HFFc6 (cell line): ENCODE results near the gene TAF4. TPM values are rescaled to one million over a fixed set of nuclear protein-coding genes. Genes with fewer than 3 reads are reported as not detected.

Experiments used
- DNase-seq: peaks from one replicate; pipeline ENCODE4 v3.0.0-alpha.2; 2018
- H3K27ac Mint-ChIP-seq: 2 replicates; pipeline ENCODE4 v1.8.0; 2020; ENCODE audit warnings: mild to moderate bottlenecking, mixed read lengths
- H3K27me3 Mint-ChIP-seq: 2 replicates; pipeline ENCODE4 v1.8.0; 2021; ENCODE audit warnings: mild to moderate bottlenecking, moderate library complexity, mixed read lengths; ENCODE audit not compliant: insufficient read depth
- H3K36me3 Mint-ChIP-seq: 2 replicates; pipeline ENCODE4 v1.8.0; 2021; ENCODE audit warnings: low read depth, mixed read lengths
- H3K4me1 Mint-ChIP-seq: 2 replicates; pipeline ENCODE4 v1.8.0; 2020; ENCODE audit warnings: low read depth, mixed read lengths
- H3K4me3 Mint-ChIP-seq: 2 replicates; pipeline ENCODE4 v1.8.0; 2020; ENCODE audit warnings: mild to moderate bottlenecking, moderate library complexity, mixed read lengths
- H3K9me3 Mint-ChIP-seq: 2 replicates; pipeline ENCODE4 v1.8.0; 2020; ENCODE audit warnings: mild to moderate bottlenecking, mixed read lengths
- CTCF ChIP-seq: fragments of 200-600 bp; sonication (generic); IDR thresholded peaks from 2 replicates; pipeline ENCODE4 v1.5.0; 2021; ENCODE audit warnings: antibody characterized with exemption, mild to moderate bottlenecking
- total RNA-seq, 6 experiments: library from RNA; stranded (reverse); fragmentation: NEBNext Ultra II Directional; extraction: Animal tissue kit (Norgen Biotek cat#: 25700); gene quantifications; 2 replicates in 1 of 6; 3 replicates in 5 of 6; pipeline ENCODE4 v1.2.3, GENCODE V29; 2021

Gene TAF4
- total RNA-seq, 6 experiments from 2014 or later, result 9.4 to 11.7 (median 9.9) TPM

- H3K27ac Mint-ChIP-seq, result no peak overlapping the region
- no peaks in the 10 kb centered on the region for H3K4me1 Mint-ChIP-seq
- H3K4me3 Mint-ChIP-seq, result no peak overlapping the region
- no peaks in the 10 kb centered on the region for H3K36me3 Mint-ChIP-seq
- peaks cover 27% of the 10 kb centered on the region for H3K27me3 Mint-ChIP-seq
- TF ChIP-seq CTCF, result no peak
- H3K9me3 Mint-ChIP-seq, result no peaks in the 10 kb centered on the region
- DNase-seq, result no peak
These were observed 107.5 kb downstream of the TAF4 start for GRCh38 chr20:61957961-61958715.

GRCh38 chr20:61956396-61957342, 109.0 kb downstream of the TAF4 start:
- no peak overlapping the region for H3K27ac Mint-ChIP-seq
- no peaks in the 10 kb centered on the region for H3K4me1 Mint-ChIP-seq
- no peak overlapping the region for H3K4me3 Mint-ChIP-seq
- no peaks in the 10 kb centered on the region for H3K36me3 Mint-ChIP-seq
- no peak for TF ChIP-seq CTCF
- H3K27me3 Mint-ChIP-seq, result peaks cover 22% of the 10 kb centered on the region
- H3K9me3 Mint-ChIP-seq, result no peaks in the 10 kb centered on the region
- DNase-seq, result no peak

GRCh38 chr20:61955668-61956395, 109.8 kb downstream of the TAF4 start:
- Mint-ChIP-seq H3K36me3 (no peaks in the 10 kb centered on the region), H3K27me3 (peaks cover 18% of the 10 kb centered on the region), H3K4me3 (no peak overlapping the region), H3K4me1 (no peaks in the 10 kb centered on the region), H3K27ac (no peak overlapping the region), H3K9me3 (no peaks in the 10 kb centered on the region)
- DNase-seq, result no peak
- no peak for TF ChIP-seq CTCF

GRCh38 chr20:61954276-61955021, 111.2 kb downstream of the TAF4 start:
- no peaks in the 10 kb centered on the region for H3K9me3 Mint-ChIP-seq
- no peak overlapping the region for H3K4me3 Mint-ChIP-seq
- peaks cover 18% of the 10 kb centered on the region for H3K27me3 Mint-ChIP-seq
- no peaks in the 10 kb centered on the region for H3K36me3 Mint-ChIP-seq
- TF ChIP-seq CTCF, result no peak
- DNase-seq, result no peak
- no peak overlapping the region for H3K27ac Mint-ChIP-seq
- H3K4me1 Mint-ChIP-seq, result no peaks in the 10 kb centered on the region
